ENCODE data around the gene AGAP3. TPM values are rescaled to one million over a fixed set of nuclear protein-coding genes. Genes with fewer than 3 reads are reported as not detected.

The AGAP3 gene
- total and polyA plus RNA-seq, 12 donors = 40.2 to 93.4 (median 50.3) TPM

DNA sequence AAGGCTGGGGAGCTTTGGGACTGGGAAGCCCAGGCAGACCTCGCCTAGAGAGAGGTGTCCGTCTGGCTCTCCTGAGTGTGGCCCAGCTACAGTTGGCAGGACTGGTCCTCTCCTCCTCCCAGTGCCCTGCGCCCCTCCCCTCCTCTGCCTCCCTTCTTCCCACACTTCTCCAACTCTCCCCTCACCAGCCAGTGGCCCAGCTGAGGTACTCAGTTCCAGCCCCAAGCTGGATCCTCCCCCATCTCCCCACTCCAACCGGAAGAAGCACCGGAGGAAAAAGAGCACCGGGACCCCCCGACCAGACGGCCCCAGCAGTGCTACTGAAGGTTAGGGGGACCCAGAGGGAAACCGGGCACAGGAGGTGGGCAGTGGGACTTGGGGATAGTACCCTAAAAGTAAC is 53.5 kb downstream of the AGAP3 start:
- no peaks in the 10 kb centered on the region for H3K9me3 ChIP-seq
- WGBS, 2 donors = 87 to 91% methylated on average over 9 of the region's 9 CpGs

DNA sequence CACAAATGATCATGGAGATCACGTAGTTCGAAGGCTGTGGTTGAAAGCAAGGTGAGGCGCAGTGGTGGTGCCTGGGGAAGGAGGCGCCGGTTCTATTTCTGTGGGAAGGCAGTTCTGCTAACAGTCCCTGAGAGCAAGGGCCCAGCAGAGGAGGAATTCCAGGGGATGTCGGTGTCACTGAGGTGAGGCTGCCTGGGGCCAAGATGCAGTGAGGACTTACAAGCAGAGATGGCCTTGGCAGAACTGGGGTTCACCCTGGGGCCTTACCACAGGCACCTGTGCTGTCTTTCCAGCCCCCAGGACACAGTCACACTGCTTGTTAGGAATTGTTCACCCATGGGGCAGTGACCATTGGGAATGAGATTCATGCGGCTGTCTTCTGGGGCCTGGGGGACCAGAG is 54.6 kb downstream of the AGAP3 start:
- 90 to 94% methylated on average over 7 of the region's 7 CpGs for WGBS, 2 donors
- Histone ChIP-seq H3K27ac (no peak overlapping the region), H3K4me3 (no peak overlapping the region), H3K36me3 (peaks cover 0 to 90% (median 6%) of the 10 kb centered on the region in 9 donors), H3K9me3 (no peaks in the 10 kb centered on the region), H3K27me3 (no peaks in the 10 kb centered on the region), H3K4me1 (peaks cover 3 to 40% (median 23%) of the 10 kb centered on the region in 9 donors)
- TF ChIP-seq, protein P1, sequence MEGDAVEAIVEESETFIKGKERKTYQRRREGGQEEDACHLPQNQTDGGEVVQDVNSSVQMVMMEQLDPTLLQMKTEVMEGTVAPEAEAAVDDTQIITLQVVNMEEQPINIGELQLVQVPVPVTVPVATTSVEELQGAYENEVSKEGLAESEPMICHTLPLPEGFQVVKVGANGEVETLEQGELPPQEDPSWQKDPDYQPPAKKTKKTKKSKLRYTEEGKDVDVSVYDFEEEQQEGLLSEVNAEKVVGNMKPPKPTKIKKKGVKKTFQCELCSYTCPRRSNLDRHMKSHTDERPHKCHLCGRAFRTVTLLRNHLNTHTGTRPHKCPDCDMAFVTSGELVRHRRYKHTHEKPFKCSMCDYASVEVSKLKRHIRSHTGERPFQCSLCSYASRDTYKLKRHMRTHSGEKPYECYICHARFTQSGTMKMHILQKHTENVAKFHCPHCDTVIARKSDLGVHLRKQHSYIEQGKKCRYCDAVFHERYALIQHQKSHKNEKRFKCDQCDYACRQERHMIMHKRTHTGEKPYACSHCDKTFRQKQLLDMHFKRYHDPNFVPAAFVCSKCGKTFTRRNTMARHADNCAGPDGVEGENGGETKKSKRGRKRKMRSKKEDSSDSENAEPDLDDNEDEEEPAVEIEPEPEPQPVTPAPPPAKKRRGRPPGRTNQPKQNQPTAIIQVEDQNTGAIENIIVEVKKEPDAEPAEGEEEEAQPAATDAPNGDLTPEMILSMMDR (IDR thresholded peaks at IDR 0.05) = no peak
- DNase-seq (no peak), ATAC-seq (no peak)
- intact Hi-C loops (cut with DNase I) = no loop called here

More for the DNA sequence above, 53.5 kb downstream of the AGAP3 start:
- Histone ChIP-seq H3K27me3 (no peaks in the 10 kb centered on the region), H3K4me1 (peaks cover 3 to 46% (median 23%) of the 10 kb centered on the region in 9 donors), H3K4me3 (no peak overlapping the region), H3K27ac (no peak overlapping the region), H3K36me3 (peaks cover 0 to 98% (median 12%) of the 10 kb centered on the region in 9 donors)
- DNase-seq = no peak
- intact Hi-C loops (cut with DNase I) = no loop called here
- ATAC-seq = no peak
- TF ChIP-seq, protein P1 (IDR thresholded peaks at IDR 0.05) = no peak

DNA sequence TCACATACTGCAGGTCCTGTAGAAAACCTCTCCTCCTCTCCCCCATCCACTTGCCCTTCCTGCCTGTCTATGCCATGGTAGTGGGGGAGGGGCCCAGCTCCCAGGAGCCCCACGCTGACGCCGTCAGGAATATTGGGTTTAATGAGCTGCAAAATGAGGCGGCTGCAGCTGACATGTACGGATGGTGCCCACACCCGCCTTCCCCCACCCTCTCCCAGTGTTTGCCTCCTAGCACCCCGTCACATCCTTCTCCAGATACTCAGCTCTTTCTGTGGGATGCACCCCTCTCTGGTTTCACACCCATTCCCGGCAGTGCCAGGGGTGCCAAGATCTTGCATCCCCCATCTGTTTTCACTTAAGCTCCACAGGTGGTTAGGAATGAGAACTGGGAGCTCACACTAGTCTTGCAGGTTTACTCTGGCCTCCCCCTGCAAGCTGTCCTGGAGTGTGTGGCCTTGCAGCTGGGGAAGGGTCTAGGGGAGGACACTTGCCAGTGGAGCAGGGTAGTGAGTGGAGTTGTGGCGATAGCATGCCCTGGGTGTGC is 55.1 kb downstream of the AGAP3 start:
- DNase-seq (no peak), ATAC-seq (no peak)
- peaks cover 0 to 84% (median under 1%) of the 10 kb centered on the region in 9 donors for H3K36me3 ChIP-seq
- H3K4me3 ChIP-seq = no peak overlapping the region
- TF ChIP-seq, protein P1 (IDR thresholded peaks at IDR 0.05) = no peak
- peaks cover 3 to 40% (median 23%) of the 10 kb centered on the region in 9 donors for H3K4me1 ChIP-seq
- H3K9me3 ChIP-seq = no peaks in the 10 kb centered on the region
- H3K27me3 ChIP-seq = no peaks in the 10 kb centered on the region
- H3K27ac ChIP-seq = no peak overlapping the region
- intact Hi-C loops (cut with DNase I) = no loop called here
- WGBS, 2 donors = 89 to 91% methylated on average over 9 of the region's 9 CpGs

DNA sequence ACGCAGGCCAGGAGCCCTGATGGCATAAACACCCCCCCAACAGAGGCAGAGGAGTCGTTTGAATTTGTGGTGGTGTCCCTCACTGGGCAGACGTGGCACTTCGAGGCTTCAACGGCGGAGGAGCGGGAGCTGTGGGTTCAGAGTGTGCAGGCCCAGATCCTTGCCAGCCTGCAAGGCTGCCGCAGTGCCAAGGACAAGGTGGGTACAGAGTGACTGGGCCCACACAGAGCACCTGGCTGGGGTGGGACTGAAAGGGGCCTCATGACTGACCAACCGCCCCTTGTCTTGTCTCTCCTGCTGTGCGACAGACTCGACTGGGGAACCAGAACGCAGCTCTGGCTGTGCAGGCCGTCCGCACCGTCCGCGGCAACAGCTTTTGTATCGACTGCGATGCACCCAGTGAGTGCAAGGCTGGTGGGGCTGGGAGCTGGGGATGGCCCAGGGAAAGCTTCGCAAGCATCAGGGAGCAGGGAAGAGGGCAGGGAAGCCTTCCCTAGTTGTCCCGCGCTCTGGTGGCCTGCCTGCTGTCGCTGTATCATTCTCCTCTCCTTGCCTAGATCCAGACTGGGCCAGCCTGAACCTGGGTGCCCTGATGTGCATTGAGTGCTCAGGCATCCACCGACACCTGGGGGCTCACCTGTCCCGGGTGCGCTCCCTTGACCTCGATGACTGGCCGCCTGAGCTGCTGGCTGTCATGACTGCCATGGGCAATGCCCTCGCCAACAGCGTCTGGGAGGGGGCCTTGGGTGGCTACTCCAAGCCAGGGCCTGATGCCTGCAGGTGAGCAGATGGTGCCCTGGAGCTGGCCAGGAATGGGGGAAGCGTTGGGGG is 55.8 kb downstream of the AGAP3 start:
- intact Hi-C loops (cut with DNase I) = no loop called here
- TF ChIP-seq, protein P1 (IDR thresholded peaks at IDR 0.05) = no peak
- Histone ChIP-seq H3K4me3 (no peak overlapping the region), H3K27me3 (no peaks in the 10 kb centered on the region), H3K27ac (no peak overlapping the region), H3K36me3 (peaks cover 0 to 78% (median 0%) of the 10 kb centered on the region in 9 donors), H3K9me3 (no peaks in the 10 kb centered on the region), H3K4me1 (peaks cover 3 to 34% (median 22%) of the 10 kb centered on the region in 9 donors)
- DNase-seq (no peak), ATAC-seq (no peak)
- 82 to 83% methylated on average over 31 of the region's 31 CpGs for WGBS, 2 donors

Measured in heart right ventricle (tissue), 16 donors.